LNCAP (cell line): ENCODE data around the gene CCDC146.
A peak's percentile ranks its signal among the peaks of the same experiment; 100 is the strongest.

Source experiments
- TF ChIP-seq, protein P1 (sequence below): fragments of 450-650 bp; IDR thresholded peaks from 2 replicates; pipeline ENCODE4 v1.5.1; 2017; ENCODE audit warnings: mild to moderate bottlenecking

CCDC146 gene

GRCh38 chr7:77328669-77329068 is 206.3 kb downstream of the CCDC146 start:
- TF ChIP-seq, protein P1, sequence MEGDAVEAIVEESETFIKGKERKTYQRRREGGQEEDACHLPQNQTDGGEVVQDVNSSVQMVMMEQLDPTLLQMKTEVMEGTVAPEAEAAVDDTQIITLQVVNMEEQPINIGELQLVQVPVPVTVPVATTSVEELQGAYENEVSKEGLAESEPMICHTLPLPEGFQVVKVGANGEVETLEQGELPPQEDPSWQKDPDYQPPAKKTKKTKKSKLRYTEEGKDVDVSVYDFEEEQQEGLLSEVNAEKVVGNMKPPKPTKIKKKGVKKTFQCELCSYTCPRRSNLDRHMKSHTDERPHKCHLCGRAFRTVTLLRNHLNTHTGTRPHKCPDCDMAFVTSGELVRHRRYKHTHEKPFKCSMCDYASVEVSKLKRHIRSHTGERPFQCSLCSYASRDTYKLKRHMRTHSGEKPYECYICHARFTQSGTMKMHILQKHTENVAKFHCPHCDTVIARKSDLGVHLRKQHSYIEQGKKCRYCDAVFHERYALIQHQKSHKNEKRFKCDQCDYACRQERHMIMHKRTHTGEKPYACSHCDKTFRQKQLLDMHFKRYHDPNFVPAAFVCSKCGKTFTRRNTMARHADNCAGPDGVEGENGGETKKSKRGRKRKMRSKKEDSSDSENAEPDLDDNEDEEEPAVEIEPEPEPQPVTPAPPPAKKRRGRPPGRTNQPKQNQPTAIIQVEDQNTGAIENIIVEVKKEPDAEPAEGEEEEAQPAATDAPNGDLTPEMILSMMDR = no peak

- TF ChIP-seq, protein P1 = no peak
These were observed 207.2 kb downstream of the CCDC146 start for GRCh38 chr7:77329466-77330168.

DNA sequence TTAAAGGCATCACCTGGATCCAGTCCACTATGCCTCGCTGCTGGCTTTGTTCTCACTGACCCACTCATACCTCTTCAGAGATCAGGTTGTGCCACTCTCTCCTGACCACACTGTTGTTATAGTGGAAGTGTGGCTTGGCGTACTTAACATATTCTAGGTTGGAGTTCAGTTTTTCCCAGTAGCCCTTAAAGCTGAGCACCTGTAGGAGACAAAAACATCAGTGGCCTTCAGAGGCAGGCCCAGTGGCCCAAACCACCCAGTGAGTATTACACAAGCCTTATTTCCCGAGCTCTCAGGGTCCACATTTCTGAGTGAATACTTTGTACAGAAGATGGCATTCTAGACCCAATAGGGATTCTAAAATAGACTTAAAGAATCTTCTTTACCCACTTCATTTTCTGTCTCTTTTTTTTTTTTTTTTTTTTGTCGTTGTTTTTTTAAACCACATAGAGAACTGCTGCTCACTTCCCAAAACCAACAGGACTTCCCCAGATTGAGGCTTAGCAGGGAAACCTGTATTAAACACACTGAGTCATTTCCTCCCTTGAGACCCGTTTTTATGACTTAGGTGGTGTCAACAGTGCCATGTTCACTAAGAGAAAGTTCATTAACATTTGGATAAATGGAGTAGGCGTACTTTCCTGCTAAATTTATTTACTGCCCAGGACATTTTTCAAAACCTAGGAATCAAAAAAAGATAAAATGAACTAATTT is 207.9 kb downstream of the CCDC146 start:
- TF ChIP-seq, protein P1 = no peak

GRCh38 chr7:77331938-77332695 is 209.7 kb downstream of the CCDC146 start:
- TF ChIP-seq, protein P1 = peak; percentile 68; the same call in 1 of the 2 replicates

DNA sequence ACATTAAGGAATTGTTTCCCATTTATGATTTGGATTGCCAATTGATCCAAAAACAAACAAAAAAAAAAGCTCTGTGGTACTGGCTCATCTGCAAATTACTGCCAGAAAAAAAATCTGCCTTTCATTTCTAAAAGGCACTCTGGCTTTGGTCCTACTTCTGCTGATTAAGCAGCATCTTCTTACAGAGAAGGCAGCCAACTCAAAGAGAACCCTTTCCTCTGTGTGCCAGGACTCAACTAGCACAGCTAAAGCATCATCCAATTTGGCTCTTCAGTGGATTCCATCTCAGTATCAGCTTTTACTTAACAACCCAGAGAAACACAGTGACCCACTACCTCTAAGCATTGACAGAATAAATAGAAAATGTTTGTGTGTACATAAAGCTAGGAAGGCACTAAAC is 213.2 kb downstream of the CCDC146 start:
- TF ChIP-seq, protein P1 = no peak

- TF ChIP-seq, protein P1 = no peak
These were observed 215.1 kb downstream of the CCDC146 start for GRCh38 chr7:77337456-77337990.

GRCh38 chr7:77338260-77338659 is 215.8 kb downstream of the CCDC146 start:
- TF ChIP-seq, protein P1 = no peak
